Islet precursor cell (in vitro differentiated cells): ENCODE measurements around the gene CAPN13.
A peak's percentile ranks its signal among the peaks of the same experiment; 100 is the strongest.

Source experiments
- DNase-seq: peaks from one replicate; pipeline ENCODE4 v3.0.0-alpha.2; 2018

The CAPN13 gene

GRCh38 chr2:30786923-30787685, 20.1 kb downstream of the CAPN13 start:
- DNase-seq: peak; percentile 17

- peak; percentile 15 for DNase-seq
Observed at GRCh38 chr2:30784682-30785081, 22.6 kb downstream of the CAPN13 start.

- DNase-seq: peak; percentile 0
Observed at GRCh38 chr2:30781961-30782533, 25.2 kb downstream of the CAPN13 start.

GRCh38 chr2:30781451-30781850, 25.8 kb downstream of the CAPN13 start:
- peak; percentile 23 for DNase-seq

GRCh38 chr2:30780776-30781330, 26.4 kb downstream of the CAPN13 start:
- peak; percentile 40 for DNase-seq

GRCh38 chr2:30778611-30779010, 28.6 kb downstream of the CAPN13 start:
- DNase-seq: peak; percentile 36

- DNase-seq: peak; percentile 25
Observed at GRCh38 chr2:30777661-30778505, 29.4 kb downstream of the CAPN13 start.

GRCh38 chr2:30776831-30777635, 30.2 kb downstream of the CAPN13 start:
- peak; percentile 52 for DNase-seq

- DNase-seq: peak; percentile 53
Observed at GRCh38 chr2:30775833-30776232, 31.4 kb downstream of the CAPN13 start.

- peak; percentile 16 for DNase-seq
Observed at GRCh38 chr2:30772021-30772705, 35.1 kb downstream of the CAPN13 start.

- peak; percentile 17 for DNase-seq
Observed at GRCh38 chr2:30770816-30771576, 36.2 kb downstream of the CAPN13 start.

GRCh38 chr2:30769891-30770462, 37.3 kb downstream of the CAPN13 start:
- peak; percentile 46 for DNase-seq

- peak; percentile 12 for DNase-seq
Observed at GRCh38 chr2:30769481-30769780, 37.8 kb downstream of the CAPN13 start.

- peak; percentile 30 for DNase-seq
Observed at GRCh38 chr2:30768708-30769480, 38.4 kb downstream of the CAPN13 start.

GRCh38 chr2:30768036-30768686, 39.1 kb downstream of the CAPN13 start:
- peak; percentile 31 for DNase-seq

- DNase-seq: no peak
Observed at GRCh38 chr2:30766666-30767065, 40.6 kb downstream of the CAPN13 start.

- DNase-seq: no peak
Observed at GRCh38 chr2:30765876-30766470, 41.3 kb downstream of the CAPN13 start.

- no peak for DNase-seq
Observed at GRCh38 chr2:30765191-30765590, 42.1 kb downstream of the CAPN13 start.
